Loucy (cell line): Measurements from ENCODE around the gene WWOX.
A peak's percentile ranks its signal among the peaks of the same experiment; 100 is the strongest.

ENCODE experiments used
- H2AFZ ChIP-seq: fragments of 200-600 bp; sonication (generic); 2 replicates; pipeline ENCODE4 v1.6.0; 2016; ENCODE audit warnings: antibody characterized with exemption, mild to moderate bottlenecking, low read length, moderate library complexity
- H3F3A ChIP-seq: fragments of 200-600 bp; 2 replicates; pipeline ENCODE4 v1.6.0; 2016; ENCODE audit warnings: antibody characterized with exemption, low read depth, mild to moderate bottlenecking
- H3K27me3 ChIP-seq: fragments of 200-600 bp; sonication (generic); 2 replicates; pipeline ENCODE4 v1.6.1; 2014; ENCODE audit warnings: low read length, mild to moderate bottlenecking; ENCODE audit not compliant: insufficient read depth, poor library complexity, severe bottlenecking
- H3K36me3 ChIP-seq: fragments of 200-600 bp; sonication (generic); 2 replicates; pipeline ENCODE4 v1.6.1; 2016; ENCODE audit warnings: low read length; ENCODE audit not compliant: insufficient read depth
- H3K4me1 ChIP-seq: fragments of 200-600 bp; sonication (generic); 2 replicates; pipeline ENCODE4 v1.5.1; 2014; ENCODE audit warnings: low read length, mild to moderate bottlenecking; ENCODE audit not compliant: insufficient read depth, poor library complexity, severe bottlenecking
- H3K4me2 ChIP-seq: fragments of 200-600 bp; sonication (generic); 2 replicates; pipeline ENCODE4 v1.6.0; 2014; ENCODE audit warnings: antibody characterized with exemption, low read length, low read depth, mild to moderate bottlenecking; ENCODE audit not compliant: poor library complexity, severe bottlenecking
- H3K4me3 ChIP-seq: fragments of 200-600 bp; sonication (generic); 2 replicates; pipeline ENCODE4 v1.5.1; 2014; ENCODE audit warnings: low read length, mild to moderate bottlenecking, mixed read lengths; ENCODE audit not compliant: poor library complexity, severe bottlenecking
- H3K79me2 ChIP-seq: fragments of 200-600 bp; sonication (generic); 2 replicates; pipeline ENCODE4 v1.6.1; 2014; ENCODE audit warnings: low read length; ENCODE audit not compliant: insufficient read depth
- H3K9ac ChIP-seq: fragments of 200-600 bp; sonication (generic); 2 replicates; pipeline ENCODE4 v1.6.0; 2014; ENCODE audit warnings: mild to moderate bottlenecking, low read depth, low read length, moderate library complexity; ENCODE audit not compliant: poor library complexity, severe bottlenecking
- H3K9me2 ChIP-seq: fragments of 200-600 bp; sonication (generic); replicated peaks from 2 replicates; pipeline ENCODE4 v1.6.1; 2016; ENCODE audit warnings: low read depth, low read length, mixed read lengths
- H3K9me3 ChIP-seq: fragments of 200-600 bp; sonication (generic); 2 replicates; pipeline ENCODE4 v1.6.1; 2014; ENCODE audit warnings: mild to moderate bottlenecking, antibody characterized with exemption, low read length, low read depth; ENCODE audit not compliant: insufficient read depth
- H4K20me1 ChIP-seq: fragments of 200-600 bp; sonication (generic); 2 replicates; pipeline ENCODE4 v1.6.0; 2014; ENCODE audit warnings: antibody characterized with exemption, low read length, mild to moderate bottlenecking; ENCODE audit not compliant: insufficient read depth, poor library complexity, severe bottlenecking
- CTCF ChIP-seq: fragments of 200-600 bp; sonication (generic); conservative IDR thresholded peaks from 2 replicates; pipeline ENCODE4 v1.5.1; 2014; ENCODE audit warnings: mild to moderate bottlenecking, antibody characterized with exemption, low read length
- EZH2phosphoT487 ChIP-seq: fragments of 200-600 bp; IDR thresholded peaks from 2 replicates; pipeline ENCODE4 v1.6.1; 2018; ENCODE audit warnings: antibody characterized with exemption, mild to moderate bottlenecking, moderate library complexity, borderline replicate concordance

Gene WWOX

GRCh38 chr16:78795433-78795832 lies 696.0 kb downstream of the WWOX start:
- H3K4me1 ChIP-seq = peaks cover 3% of the 10 kb centered on the region
- no peaks in the 10 kb centered on the region for H4K20me1 ChIP-seq
- TF ChIP-seq EZH2phosphoT487 (no peak), CTCF (no peak)
- H3K36me3 ChIP-seq = no peaks in the 10 kb centered on the region
- H2AFZ ChIP-seq = no peak overlapping the region
- no peak overlapping the region for H3K4me3 ChIP-seq
- no peaks in the 10 kb centered on the region for H3K27me3 ChIP-seq
- H3K79me2 ChIP-seq = no peaks in the 10 kb centered on the region
- no peaks in the 10 kb centered on the region for H3F3A ChIP-seq
- no peaks in the 10 kb centered on the region for H3K9me2 ChIP-seq
- H3K4me2 ChIP-seq = no peak overlapping the region
- no peaks in the 10 kb centered on the region for H3K9me3 ChIP-seq
- H3K9ac ChIP-seq = no peak overlapping the region

GRCh38 chr16:78796221-78796866 lies 696.9 kb downstream of the WWOX start:
- peak overlapping the region; percentile 2; the same call in 1 of the 2 replicates for H2AFZ ChIP-seq
- no peaks in the 10 kb centered on the region for H4K20me1 ChIP-seq
- H3F3A ChIP-seq = no peaks in the 10 kb centered on the region
- H3K27me3 ChIP-seq = no peaks in the 10 kb centered on the region
- H3K4me3 ChIP-seq = no peak overlapping the region
- no peaks in the 10 kb centered on the region for H3K9me2 ChIP-seq
- no peak overlapping the region for H3K9ac ChIP-seq
- no peak overlapping the region for H3K4me2 ChIP-seq
- no peaks in the 10 kb centered on the region for H3K36me3 ChIP-seq
- no peaks in the 10 kb centered on the region for H3K79me2 ChIP-seq
- no peaks in the 10 kb centered on the region for H3K9me3 ChIP-seq
- no peak for TF ChIP-seq CTCF
- no peak for TF ChIP-seq EZH2phosphoT487
- peaks cover 5% of the 10 kb centered on the region for H3K4me1 ChIP-seq

GRCh38 chr16:78799429-78799828 lies 700.0 kb downstream of the WWOX start:
- peaks cover 5% of the 10 kb centered on the region for H3K4me1 ChIP-seq
- H3K4me3 ChIP-seq = no peak overlapping the region
- H3K9ac ChIP-seq = no peak overlapping the region
- no peaks in the 10 kb centered on the region for H3K27me3 ChIP-seq
- H3K4me2 ChIP-seq = no peak overlapping the region
- no peaks in the 10 kb centered on the region for H3K36me3 ChIP-seq
- H3K9me2 ChIP-seq = no peaks in the 10 kb centered on the region
- TF ChIP-seq CTCF (no peak), EZH2phosphoT487 (no peak)
- H4K20me1 ChIP-seq = no peaks in the 10 kb centered on the region
- H3K79me2 ChIP-seq = no peaks in the 10 kb centered on the region
- H3K9me3 ChIP-seq = no peaks in the 10 kb centered on the region
- no peak overlapping the region for H2AFZ ChIP-seq
- no peaks in the 10 kb centered on the region for H3F3A ChIP-seq
